SJCRH30 (cell line): Measurements from ENCODE around the gene DDC. TPM values are rescaled to one million over a fixed set of nuclear protein-coding genes. Genes with fewer than 3 reads are reported as not detected.
"Not testable (repeated sequence)": the region's sequence is repeated elsewhere in the genome, so short reads cannot be mapped to it uniquely, and the experiment has no call there.

Experiments
- DNase-seq, 2 experiments: peaks; one replicate each; pipeline ENCODE4 v3.0.0-alpha.2; 2015 to 2020
- H3K27ac ChIP-seq: fragments of 250-450 bp; sonication (Bioruptor Pico); 2 replicates; pipeline ENCODE4 v1.5.1; 2020; ENCODE audit warnings: mild to moderate bottlenecking, moderate library complexity
- H3K27me3 ChIP-seq: fragments of 250-450 bp; sonication (Bioruptor Pico); 2 replicates; pipeline ENCODE4 v1.5.1; 2020; ENCODE audit warnings: mild to moderate bottlenecking, moderate library complexity
- H3K36me3 ChIP-seq: fragments of 250-450 bp; sonication (Bioruptor Pico); 2 replicates; pipeline ENCODE4 v1.5.1; 2020; ENCODE audit warnings: mild to moderate bottlenecking, moderate library complexity
- H3K4me1 ChIP-seq: fragments of 250-450 bp; sonication (Bioruptor Pico); 2 replicates; pipeline ENCODE4 v1.5.1; 2020; ENCODE audit warnings: mild to moderate bottlenecking, moderate library complexity
- H3K4me3 ChIP-seq: fragments of 250-450 bp; sonication (Bioruptor Pico); 2 replicates; pipeline ENCODE4 v1.5.1; 2020; ENCODE audit warnings: mild to moderate bottlenecking, moderate library complexity
- H3K9me3 ChIP-seq: fragments of 250-450 bp; sonication (Bioruptor Pico); replicated peaks from 2 replicates; pipeline ENCODE4 v1.5.1; 2020; ENCODE audit warnings: mild to moderate bottlenecking, moderate library complexity
- total RNA-seq: library from RNA; depleted of rRNA; stranded (reverse); fragments of >200 nt; shearing (Covaris generic); gene quantifications from 2 replicates; pipeline ENCODE4 v1.2.3, GENCODE V29; 2014

The DDC gene
- total RNA-seq, 1 experiment from 2014 or later: not detected

- no peak for DNase-seq
- H3K36me3 ChIP-seq: no peaks in the 10 kb centered on the region
- no peak overlapping the region for H3K27ac ChIP-seq
- H3K4me1 ChIP-seq: peaks cover 4% of the 10 kb centered on the region; the same call in 1 of the 2 replicates
- H3K4me3 ChIP-seq: no peak overlapping the region
- H3K27me3 ChIP-seq: peaks cover 6% of the 10 kb centered on the region; the same call in 1 of the 2 replicates
- H3K9me3 ChIP-seq: no peaks in the 10 kb centered on the region
Measured at GRCh38 chr7:50533866-50534265, 31.3 kb downstream of the DDC start.

- Histone ChIP-seq H3K36me3 (no peaks in the 10 kb centered on the region), H3K4me3 (no peak overlapping the region), H3K9me3 (no peaks in the 10 kb centered on the region), H3K4me1 (peaks cover 4% of the 10 kb centered on the region; the same call in 1 of the 2 replicates), H3K27me3 (peaks cover 6% of the 10 kb centered on the region; the same call in 1 of the 2 replicates), H3K27ac (no peak overlapping the region)
- no peak for DNase-seq
Measured at GRCh38 chr7:50531928-50532327, 33.3 kb downstream of the DDC start.

- H3K4me1 ChIP-seq: peaks cover 4% of the 10 kb centered on the region; the same call in 1 of the 2 replicates
- H3K27ac ChIP-seq: no peak overlapping the region
Measured at GRCh38 chr7:50531401-50531911, 33.7 kb downstream of the DDC start.

GRCh38 chr7:50530766-50531165 lies 34.4 kb downstream of the DDC start:
- Histone ChIP-seq H3K36me3 (no peaks in the 10 kb centered on the region), H3K4me1 (peaks cover 4% of the 10 kb centered on the region; the same call in 1 of the 2 replicates), H3K27me3 (peaks cover 6% of the 10 kb centered on the region; the same call in 1 of the 2 replicates), H3K4me3 (no peak overlapping the region), H3K9me3 (no peaks in the 10 kb centered on the region), H3K27ac (no peak overlapping the region)
- DNase-seq: no peak

More at GRCh38 chr7:50531401-50531911, 33.7 kb downstream of the DDC start:
- no peaks in the 10 kb centered on the region for H3K9me3 ChIP-seq
- H3K4me3 ChIP-seq: no peak overlapping the region
- no peaks in the 10 kb centered on the region for H3K36me3 ChIP-seq
- peaks cover 6% of the 10 kb centered on the region; the same call in 1 of the 2 replicates for H3K27me3 ChIP-seq
- DNase-seq: no peak

GRCh38 chr7:50529093-50529862 lies 35.9 kb downstream of the DDC start:
- H3K27ac ChIP-seq: no peak overlapping the region
- no peaks in the 10 kb centered on the region for H3K4me1 ChIP-seq
- peaks cover 6% of the 10 kb centered on the region; the same call in 1 of the 2 replicates for H3K27me3 ChIP-seq

GRCh38 chr7:50528266-50529092 lies 36.7 kb downstream of the DDC start:
- H3K27ac ChIP-seq: no peak overlapping the region

More at GRCh38 chr7:50529093-50529862, 35.9 kb downstream of the DDC start:
- H3K9me3 ChIP-seq: no peaks in the 10 kb centered on the region
- no peaks in the 10 kb centered on the region for H3K36me3 ChIP-seq
- no peak for DNase-seq
- no peak overlapping the region for H3K4me3 ChIP-seq

GRCh38 chr7:50519350-50519749 lies 45.9 kb downstream of the DDC start:
- H3K27me3 ChIP-seq: not testable (repeated sequence)

More at GRCh38 chr7:50528266-50529092, 36.7 kb downstream of the DDC start:
- DNase-seq: no peak
- H3K27me3 ChIP-seq: peaks cover 6% of the 10 kb centered on the region; the same call in 1 of the 2 replicates
- H3K36me3 ChIP-seq: no peaks in the 10 kb centered on the region
- H3K4me1 ChIP-seq: no peaks in the 10 kb centered on the region
- no peak overlapping the region for H3K4me3 ChIP-seq
- H3K9me3 ChIP-seq: no peaks in the 10 kb centered on the region

GRCh38 chr7:50513166-50513871 lies 51.9 kb downstream of the DDC start:
- Histone ChIP-seq H3K9me3 (no peaks in the 10 kb centered on the region), H3K27me3 (no peaks in the 10 kb centered on the region), H3K4me3 (no peak overlapping the region), H3K4me1 (no peaks in the 10 kb centered on the region), H3K36me3 (no peaks in the 10 kb centered on the region), H3K27ac (no peak overlapping the region)
- DNase-seq: no peak

More at GRCh38 chr7:50519350-50519749, 45.9 kb downstream of the DDC start:
- not testable (repeated sequence) for H3K4me1 ChIP-seq, H3K36me3 ChIP-seq, H3K4me3 ChIP-seq, H3K9me3 ChIP-seq, DNase-seq, H3K27ac ChIP-seq

GRCh38 chr7:50512384-50512783 lies 52.8 kb downstream of the DDC start:
- H3K4me3 ChIP-seq: no peak overlapping the region
- H3K27me3 ChIP-seq: no peaks in the 10 kb centered on the region
- H3K27ac ChIP-seq: no peak overlapping the region
- no peak for DNase-seq
- H3K4me1 ChIP-seq: no peaks in the 10 kb centered on the region
- H3K9me3 ChIP-seq: no peaks in the 10 kb centered on the region
- no peaks in the 10 kb centered on the region for H3K36me3 ChIP-seq

GRCh38 chr7:50509459-50509858 lies 55.7 kb downstream of the DDC start:
- Histone ChIP-seq H3K27ac (no peak overlapping the region), H3K4me3 (no peak overlapping the region), H3K4me1 (no peaks in the 10 kb centered on the region), H3K9me3 (no peaks in the 10 kb centered on the region), H3K27me3 (peaks cover 5% of the 10 kb centered on the region; the same call in 1 of the 2 replicates), H3K36me3 (no peaks in the 10 kb centered on the region)
- no peak for DNase-seq

GRCh38 chr7:50508471-50508943 lies 56.7 kb downstream of the DDC start:
- DNase-seq: no peak
- H3K4me1 ChIP-seq: no peaks in the 10 kb centered on the region

GRCh38 chr7:50507898-50508470 lies 57.2 kb downstream of the DDC start:
- no peak overlapping the region for H3K27ac ChIP-seq
- H3K9me3 ChIP-seq: no peaks in the 10 kb centered on the region
- H3K4me1 ChIP-seq: no peaks in the 10 kb centered on the region
- peak in 1 of 2 experiments; percentile 21 for DNase-seq
- H3K27me3 ChIP-seq: peaks cover 7% of the 10 kb centered on the region; the same call in 1 of the 2 replicates
- H3K36me3 ChIP-seq: no peaks in the 10 kb centered on the region
- H3K4me3 ChIP-seq: no peak overlapping the region

More at GRCh38 chr7:50508471-50508943, 56.7 kb downstream of the DDC start:
- H3K9me3 ChIP-seq: no peaks in the 10 kb centered on the region
- H3K27ac ChIP-seq: no peak overlapping the region
- H3K4me3 ChIP-seq: no peak overlapping the region
- peaks cover 5% of the 10 kb centered on the region; the same call in 1 of the 2 replicates for H3K27me3 ChIP-seq
- H3K36me3 ChIP-seq: no peaks in the 10 kb centered on the region

- Histone ChIP-seq H3K4me1 (no peaks in the 10 kb centered on the region), H3K36me3 (no peaks in the 10 kb centered on the region), H3K27ac (no peak overlapping the region), H3K27me3 (peaks cover 15% of the 10 kb centered on the region; the same call in 1 of the 2 replicates), H3K4me3 (no peak overlapping the region), H3K9me3 (no peaks in the 10 kb centered on the region)
- DNase-seq: no peak
Measured at GRCh38 chr7:50505553-50506210, 59.5 kb downstream of the DDC start.
